Measurements from ENCODE around the gene PRICKLE2. TPM values are rescaled to one million over a fixed set of nuclear protein-coding genes. Genes with fewer than 3 reads are reported as not detected.

The PRICKLE2 gene
- total RNA-seq, 4 donors from 2014 or later: 28.8 to 48.1 (median 38.5) TPM

GRCh38 chr3:64176461-64176996 lies 48.7 kb downstream of the PRICKLE2 start:
- no peak overlapping the region for H3K27ac ChIP-seq
- peaks cover 0 to 4% of the 10 kb centered on the region in 2 donors for H3K4me1 ChIP-seq
- WGBS, 2 donors: 93 to 95% methylated on average over 4 of the region's 4 CpGs
- intact Hi-C loops (cut with DNase I): no loop called here
- DNase-seq: no peak
- H3K9me3 ChIP-seq: no peaks in the 10 kb centered on the region
- no peak overlapping the region for H3K4me3 ChIP-seq (replicated peaks in 1 of 3)
- H3K36me3 ChIP-seq: no peaks in the 10 kb centered on the region
- H3K27me3 ChIP-seq: no peaks in the 10 kb centered on the region
- TF ChIP-seq CTCF (IDR thresholded peaks at IDR 0.05): no peak
- TF ChIP-seq POLR2A (IDR thresholded peaks at IDR 0.05): no peak

- Histone ChIP-seq H3K36me3 (no peaks in the 10 kb centered on the region), H3K9me3 (no peaks in the 10 kb centered on the region), H3K4me3 (replicated peaks in 1 of 3) (no peak overlapping the region), H3K27me3 (no peaks in the 10 kb centered on the region), H3K4me1 (no peaks in the 10 kb centered on the region), H3K27ac (no peak overlapping the region)
- no peak for DNase-seq
- intact Hi-C loops (cut with DNase I): no loop called here
- TF ChIP-seq POLR2A (IDR thresholded peaks at IDR 0.05) (no peak), CTCF (IDR thresholded peaks at IDR 0.05) (no peak)
- 88 to 97% methylated on average over 6 of the region's 6 CpGs for WGBS, 2 donors
Measured at GRCh38 chr3:64174328-64174727, 50.9 kb downstream of the PRICKLE2 start.

GRCh38 chr3:64173563-64173962 lies 51.7 kb downstream of the PRICKLE2 start:
- intact Hi-C loops (cut with DNase I): no loop called here
- H3K36me3 ChIP-seq: no peaks in the 10 kb centered on the region
- WGBS, 2 donors: 85 to 90% methylated on average over 5 of the region's 5 CpGs

GRCh38 chr3:64170270-64170669 lies 55.0 kb downstream of the PRICKLE2 start:
- no peak overlapping the region for H3K4me3 ChIP-seq (replicated peaks in 1 of 3)
- no peak overlapping the region for H3K27ac ChIP-seq
- no peak for DNase-seq
- intact Hi-C loops (cut with DNase I): no loop called here
- no peak for TF ChIP-seq CTCF (IDR thresholded peaks at IDR 0.05)
- TF ChIP-seq POLR2A (IDR thresholded peaks at IDR 0.05): no peak
- H3K9me3 ChIP-seq: no peaks in the 10 kb centered on the region
- peaks cover 18 to 21% of the 10 kb centered on the region in 2 donors for H3K4me1 ChIP-seq
- no peaks in the 10 kb centered on the region for H3K36me3 ChIP-seq
- H3K27me3 ChIP-seq: no peaks in the 10 kb centered on the region
- WGBS, 2 donors: 91 to 93% methylated on average over 5 of the region's 5 CpGs

More at GRCh38 chr3:64173563-64173962, 51.7 kb downstream of the PRICKLE2 start:
- Histone ChIP-seq H3K4me1 (no peaks in the 10 kb centered on the region), H3K9me3 (no peaks in the 10 kb centered on the region), H3K27ac (no peak overlapping the region), H3K4me3 (replicated peaks in 1 of 3) (no peak overlapping the region), H3K27me3 (no peaks in the 10 kb centered on the region)
- TF ChIP-seq CTCF (IDR thresholded peaks at IDR 0.05): no peak
- TF ChIP-seq POLR2A (IDR thresholded peaks at IDR 0.05): no peak
- DNase-seq: no peak

GRCh38 chr3:64167868-64168267 lies 57.4 kb downstream of the PRICKLE2 start:
- no peak for DNase-seq
- TF ChIP-seq POLR2A (IDR thresholded peaks at IDR 0.05): no peak
- TF ChIP-seq CTCF (IDR thresholded peaks at IDR 0.05): no peak
- 88 to 97% methylated on average over 1 of the region's 1 CpG for WGBS, 2 donors
- Histone ChIP-seq H3K4me1 (peaks cover 32 to 42% of the 10 kb centered on the region in 2 donors), H3K36me3 (no peaks in the 10 kb centered on the region), H3K4me3 (replicated peaks in 1 of 3) (no peak overlapping the region), H3K27ac (peak overlapping the region in 1 of 3 donors; percentile 76), H3K9me3 (no peaks in the 10 kb centered on the region), H3K27me3 (no peaks in the 10 kb centered on the region)
- intact Hi-C loops (cut with DNase I): no loop called here
